ENCODE results near the gene STIM2. TPM values are rescaled to one million over a fixed set of nuclear protein-coding genes. Genes with fewer than 3 reads are reported as not detected.

Gene STIM2
- total and polyA plus RNA-seq, 2 donors (not counting 1 experiment from before 2014, with no cell fraction given) = 48.6 to 96.0 TPM

DNA sequence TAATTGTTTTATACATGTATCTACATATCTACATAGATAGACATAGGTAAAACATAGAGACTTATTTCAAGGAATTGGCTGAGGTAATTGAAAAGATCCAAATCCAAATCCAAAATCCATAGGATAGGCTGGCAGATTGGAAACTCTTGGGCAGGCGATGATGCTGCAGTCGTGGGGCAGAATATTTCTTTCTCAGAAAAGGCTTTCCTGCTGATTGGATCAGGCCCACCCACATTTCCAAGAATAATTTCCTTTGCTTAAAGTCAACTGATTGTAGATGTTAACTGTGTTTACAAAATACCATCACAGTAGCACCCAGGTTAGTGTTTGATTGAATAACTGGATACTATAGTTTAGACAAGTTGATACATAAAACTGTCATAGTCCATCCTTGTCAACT lies 27.2 kb downstream of the STIM2 start:
- Mint-ChIP-seq H3K9me3 (ENCODE audit: insufficient read depth) (peaks cover 4% of the 10 kb centered on the region), H3K27ac (peak overlapping the region; percentile 80), H3K27me3 (no peaks in the 10 kb centered on the region), H3K4me3 (no peak overlapping the region), H3K4me1 (peaks cover 87% of the 10 kb centered on the region)
- H4K20me1 ChIP-seq (ENCODE audit: control insufficient read depth, insufficient read depth, low read length, poor library complexity, severe bottlenecking) = peaks cover 12% of the 10 kb centered on the region
- POLR2A ChIA-PET = no interaction called here
- H3K4me2 ChIP-seq (replicated peaks; ENCODE audit: low read depth, low read length, poor library complexity, severe bottlenecking) = peak overlapping the region; percentile 7
- no peak for TF ChIP-seq EZH2 (IDR thresholded peaks at IDR 0.05; ENCODE audit: borderline replicate concordance, insufficient read depth, low read depth, low read length, poor library complexity, severe bottlenecking)
- TF ChIP-seq, protein P1, sequence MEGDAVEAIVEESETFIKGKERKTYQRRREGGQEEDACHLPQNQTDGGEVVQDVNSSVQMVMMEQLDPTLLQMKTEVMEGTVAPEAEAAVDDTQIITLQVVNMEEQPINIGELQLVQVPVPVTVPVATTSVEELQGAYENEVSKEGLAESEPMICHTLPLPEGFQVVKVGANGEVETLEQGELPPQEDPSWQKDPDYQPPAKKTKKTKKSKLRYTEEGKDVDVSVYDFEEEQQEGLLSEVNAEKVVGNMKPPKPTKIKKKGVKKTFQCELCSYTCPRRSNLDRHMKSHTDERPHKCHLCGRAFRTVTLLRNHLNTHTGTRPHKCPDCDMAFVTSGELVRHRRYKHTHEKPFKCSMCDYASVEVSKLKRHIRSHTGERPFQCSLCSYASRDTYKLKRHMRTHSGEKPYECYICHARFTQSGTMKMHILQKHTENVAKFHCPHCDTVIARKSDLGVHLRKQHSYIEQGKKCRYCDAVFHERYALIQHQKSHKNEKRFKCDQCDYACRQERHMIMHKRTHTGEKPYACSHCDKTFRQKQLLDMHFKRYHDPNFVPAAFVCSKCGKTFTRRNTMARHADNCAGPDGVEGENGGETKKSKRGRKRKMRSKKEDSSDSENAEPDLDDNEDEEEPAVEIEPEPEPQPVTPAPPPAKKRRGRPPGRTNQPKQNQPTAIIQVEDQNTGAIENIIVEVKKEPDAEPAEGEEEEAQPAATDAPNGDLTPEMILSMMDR (IDR thresholded peaks at IDR 0.05) = no peak
- peaks cover 3 to 5% of the 10 kb centered on the region in 2 experiments for H3K36me3 ChIP-seq (replicated peaks in 1 of 2; ENCODE audit: control extremely low read depth in 1 of 2, control insufficient read depth in 1 of 2, extremely low read depth in 1 of 2, insufficient read depth in 2 of 2, low read length in 1 of 2)
- no peak overlapping the region for H2AFZ ChIP-seq (ENCODE audit: insufficient read depth, low read depth, low read length, poor library complexity, severe bottlenecking)
- ATAC-seq (ENCODE audit: low read depth) (no peak), DNase-seq (no peak)
- peaks cover 64 to 73% of the 10 kb centered on the region in 2 donors for H3K4me1 ChIP-seq (ENCODE audit: control insufficient read depth in 2 of 2, insufficient read depth in 2 of 2, low read length in 2 of 2)
- H3K79me2 ChIP-seq (ENCODE audit: control insufficient read depth, insufficient read depth, low read length) = peaks cover 94% of the 10 kb centered on the region
- no CpG with 5 or more reads among the region's 2 CpGs for WGBS (ENCODE audit: insufficient coverage)
- CTCF ChIA-PET = interaction anchor here (2.1 kb wide), 1 partner anchor 27 kb away, joined by 23 read pairs; the partner anchor contains the start of gene STIM2
- no peaks in the 10 kb centered on the region for H3K9me3 ChIP-seq (ENCODE audit: control extremely low read depth in 1 of 3, control insufficient read depth in 2 of 3, insufficient read depth in 1 of 3, low read length in 2 of 3)
- intact Hi-C loops (cut with micrococcal nuclease) = loop anchor here (5.0 to 10.0 kb wide), 2 partner anchors 44 to 1023 kb away; partner anchors contain the start of gene SEL1L3
- H3K27me3 ChIP-seq (replicated peaks in 1 of 4; ENCODE audit: control extremely low read depth in 1 of 4, control insufficient read depth in 3 of 4, insufficient read depth in 4 of 4, low read length in 3 of 4) = no peaks in the 10 kb centered on the region
- no peak overlapping the region for H3K9ac ChIP-seq (ENCODE audit: low read length)
- H3K27ac ChIP-seq (ENCODE audit: low read length in 2 of 2) = peak overlapping the region; percentile 32 to 98
- H3K4me3 ChIP-seq (ENCODE audit: control extremely low read depth in 1 of 5, extremely low read depth in 1 of 5, insufficient read depth in 1 of 5, low read depth in 2 of 5, low read length in 4 of 5) = no peak overlapping the region

DNA sequence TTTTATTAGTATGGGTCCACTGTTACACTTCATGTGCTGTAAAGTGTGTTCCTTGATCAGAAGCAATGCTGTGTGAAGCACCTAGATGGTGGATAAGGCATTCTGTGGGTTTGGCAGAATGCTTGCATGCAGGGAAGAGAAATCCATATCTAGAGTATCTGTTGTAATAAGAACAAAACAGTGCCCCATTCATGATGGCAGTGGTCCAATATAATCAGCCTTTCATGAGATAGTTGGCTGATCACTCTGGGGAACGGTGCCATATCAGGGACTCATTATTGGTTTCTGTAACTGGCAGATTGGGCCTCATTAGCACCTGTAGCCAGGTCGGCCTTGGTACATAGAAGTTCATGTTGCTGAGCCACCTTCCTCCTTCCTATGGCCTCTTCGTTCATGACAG lies 28.7 kb downstream of the STIM2 start:
- DNase-seq (no peak), ATAC-seq (ENCODE audit: low read depth) (no peak)
- no peak overlapping the region for H3K4me3 Mint-ChIP-seq
- Histone ChIP-seq H3K4me3 (ENCODE audit: control extremely low read depth in 1 of 5, extremely low read depth in 1 of 5, insufficient read depth in 1 of 5, low read depth in 2 of 5, low read length in 4 of 5) (no peak overlapping the region), H3K4me1 (ENCODE audit: control insufficient read depth in 2 of 2, insufficient read depth in 2 of 2, low read length in 2 of 2) (peaks cover 55 to 66% of the 10 kb centered on the region in 2 donors), H3K27me3 (replicated peaks in 1 of 4; ENCODE audit: control extremely low read depth in 1 of 4, control insufficient read depth in 3 of 4, insufficient read depth in 4 of 4, low read length in 3 of 4) (no peaks in the 10 kb centered on the region), H3K79me2 (ENCODE audit: control insufficient read depth, insufficient read depth, low read length) (peaks cover 94% of the 10 kb centered on the region), H3K4me2 (replicated peaks; ENCODE audit: low read depth, low read length, poor library complexity, severe bottlenecking) (no peak overlapping the region), H3K9ac (ENCODE audit: low read length) (no peak overlapping the region), H3K9me3 (ENCODE audit: control extremely low read depth in 1 of 3, control insufficient read depth in 2 of 3, insufficient read depth in 1 of 3, low read length in 2 of 3) (no peaks in the 10 kb centered on the region), H4K20me1 (ENCODE audit: control insufficient read depth, insufficient read depth, low read length, poor library complexity, severe bottlenecking) (peaks cover 12% of the 10 kb centered on the region), H3K36me3 (replicated peaks in 1 of 2; ENCODE audit: control extremely low read depth in 1 of 2, control insufficient read depth in 1 of 2, extremely low read depth in 1 of 2, insufficient read depth in 2 of 2, low read length in 1 of 2) (peaks cover 3 to 5% of the 10 kb centered on the region in 2 experiments), H2AFZ (ENCODE audit: insufficient read depth, low read depth, low read length, poor library complexity, severe bottlenecking) (no peak overlapping the region), H3K27ac (ENCODE audit: low read length in 2 of 2) (no peak overlapping the region)
- WGBS (ENCODE audit: insufficient coverage) = 100% methylated on average over 2 of the region's 3 CpGs
- peaks cover 4% of the 10 kb centered on the region for H3K9me3 Mint-ChIP-seq (ENCODE audit: insufficient read depth)
- POLR2A ChIA-PET = no interaction called here
- TF ChIP-seq, protein P1 (IDR thresholded peaks at IDR 0.05) = no peak
- TF ChIP-seq EZH2 (IDR thresholded peaks at IDR 0.05; ENCODE audit: borderline replicate concordance, insufficient read depth, low read depth, low read length, poor library complexity, severe bottlenecking) = no peak
- no peaks in the 10 kb centered on the region for H3K27me3 Mint-ChIP-seq
- intact Hi-C loops (cut with micrococcal nuclease) = loop anchor here (5.0 to 10.0 kb wide), 2 partner anchors 43 to 1025 kb away; partner anchors contain the start of gene SEL1L3
- CTCF ChIA-PET = interaction anchor here (0.5 kb wide), 1 partner anchor 80 kb away, joined by 3 read pairs; no protein-coding TSS in a partner anchor
- H3K27ac Mint-ChIP-seq = peak overlapping the region; percentile 64
- peaks cover 83% of the 10 kb centered on the region for H3K4me1 Mint-ChIP-seq

Data from B cell (primary cell).